ENCODE measurements around the gene MS4A13. TPM values are rescaled to one million over a fixed set of nuclear protein-coding genes. Genes with fewer than 3 reads are reported as not detected.

Gene MS4A13, protein sequence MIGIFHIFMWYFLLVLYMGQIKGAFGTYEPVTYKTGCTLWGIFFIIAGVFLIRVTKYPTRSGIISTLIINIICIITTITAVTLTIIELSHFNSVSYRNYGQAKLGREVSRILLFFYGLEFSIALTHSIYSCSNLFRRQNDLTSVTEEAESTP
- not detected for total RNA-seq
- long read RNA-seq, result 0 reads

DNA sequence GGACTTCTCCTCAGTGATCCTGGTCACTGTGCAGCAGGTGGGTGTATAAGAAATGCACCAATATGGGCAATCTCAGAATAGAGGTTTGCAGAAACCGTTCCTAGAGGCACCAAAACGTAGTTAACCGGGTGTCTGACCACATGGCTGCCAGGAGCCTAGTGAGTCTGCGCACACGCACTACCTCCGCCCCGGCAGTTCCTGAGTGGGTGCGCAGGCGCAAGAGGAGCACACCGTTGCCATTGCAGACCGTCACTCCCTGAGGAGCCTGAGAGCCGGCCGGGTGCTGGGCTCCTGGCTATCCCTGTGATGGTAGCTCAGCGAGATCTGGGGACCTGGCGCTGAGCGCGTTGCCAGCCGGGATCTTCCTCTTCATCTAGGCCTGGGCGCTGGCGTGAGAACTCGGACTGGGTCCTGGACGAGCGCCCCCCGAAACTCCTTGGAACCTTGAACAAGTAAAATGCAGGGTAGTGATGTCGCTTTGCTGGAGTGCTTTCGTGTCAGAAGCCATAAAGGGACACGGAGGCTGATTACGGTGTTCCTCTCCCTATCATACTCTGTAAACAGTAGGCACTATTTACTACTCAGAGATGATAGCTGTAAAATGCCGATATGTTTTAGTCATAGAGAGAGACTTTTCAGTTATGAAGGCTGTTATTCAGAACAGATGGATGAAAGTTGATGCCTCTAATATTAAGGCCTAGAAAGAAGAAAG lies at the start of gene MS4A13:
Gene MS4A13, plus strand, starts transcription at position 249 of the 712 bp plus-strand sequence. CDS start 2,692 bp downstream, outside the sequence.
- no peaks in the 10 kb centered on the region for H3K27me3 ChIP-seq (ENCODE audit: low read depth)
- no peaks in the 10 kb centered on the region for H3K36me3 ChIP-seq
- H3K4me1 ChIP-seq, result no peaks in the 10 kb centered on the region
- TF ChIP-seq CTCF (IDR thresholded peaks at IDR 0.05; ENCODE audit: borderline replicate concordance), result no peak
- peaks cover 2% of the 10 kb centered on the region for H3K9me3 ChIP-seq (replicated peaks)
- intact Hi-C loops (cut with micrococcal nuclease), result no loop called here
- H3K27ac ChIP-seq (replicated peaks), result no peak within 1 kb of the TSS
- no peak for DNase-seq
- H3K4me3 ChIP-seq, result no peak within 1 kb of the TSS

DNA sequence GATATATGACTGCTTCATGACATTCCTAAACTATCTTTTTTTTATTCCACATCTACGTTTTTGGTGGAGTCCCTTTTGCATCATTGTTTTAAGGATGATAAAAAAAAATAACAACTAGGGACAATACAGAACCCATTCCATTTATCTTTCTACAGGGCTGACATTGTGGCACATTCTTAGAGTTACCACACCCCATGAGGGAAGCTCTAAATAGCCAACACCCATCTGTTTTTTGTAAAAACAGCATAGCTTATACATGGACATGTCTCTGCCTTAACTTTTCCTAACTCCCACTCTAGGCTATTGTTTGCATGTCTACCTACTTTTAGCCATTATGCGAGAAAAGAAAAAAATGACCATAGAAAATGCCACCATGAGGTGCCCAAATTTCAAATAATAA lies 46.4 kb upstream of the MS4A13 start:
- Histone ChIP-seq H3K27me3 (ENCODE audit: low read depth) (no peaks in the 10 kb centered on the region), H3K9me3 (replicated peaks) (no peaks in the 10 kb centered on the region), H3K36me3 (no peaks in the 10 kb centered on the region), H3K27ac (replicated peaks) (no peak overlapping the region), H3K4me1 (no peaks in the 10 kb centered on the region), H3K4me3 (no peak overlapping the region)
- intact Hi-C loops (cut with micrococcal nuclease), result no loop called here
- no peak for DNase-seq
- TF ChIP-seq CTCF (IDR thresholded peaks at IDR 0.05; ENCODE audit: borderline replicate concordance), result no peak

DNA sequence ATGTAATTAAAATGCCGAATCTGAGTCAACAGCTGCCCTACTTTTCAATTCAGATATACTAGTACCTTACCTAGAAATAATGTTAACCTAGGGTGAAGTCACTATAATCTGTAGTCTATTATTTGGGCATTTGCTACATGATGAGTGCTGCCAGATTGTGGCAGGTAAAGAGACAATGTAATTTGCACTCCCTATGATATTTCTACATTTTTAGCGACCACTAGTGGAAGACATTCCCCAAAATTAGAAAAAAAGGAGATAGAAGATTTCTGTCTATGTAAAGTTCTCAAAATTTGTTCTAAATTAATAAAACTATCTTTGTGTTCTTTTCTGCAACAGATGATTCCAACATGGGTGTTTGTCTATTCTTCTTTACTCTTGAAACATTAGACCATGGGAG lies 45.5 kb upstream of the MS4A13 start:
- no peaks in the 10 kb centered on the region for H3K27me3 ChIP-seq (ENCODE audit: low read depth)
- intact Hi-C loops (cut with micrococcal nuclease), result no loop called here
- no peaks in the 10 kb centered on the region for H3K4me1 ChIP-seq
- no peak for DNase-seq
- peaks cover 4% of the 10 kb centered on the region for H3K9me3 ChIP-seq (replicated peaks)
- no peak for TF ChIP-seq CTCF (IDR thresholded peaks at IDR 0.05; ENCODE audit: borderline replicate concordance)
- H3K36me3 ChIP-seq, result no peaks in the 10 kb centered on the region
- H3K27ac ChIP-seq (replicated peaks), result no peak overlapping the region
- no peak overlapping the region for H3K4me3 ChIP-seq

- Histone ChIP-seq H3K9me3 (replicated peaks) (peaks cover 6% of the 10 kb centered on the region), H3K36me3 (no peaks in the 10 kb centered on the region), H3K27me3 (ENCODE audit: low read depth) (no peaks in the 10 kb centered on the region), H3K4me3 (no peak overlapping the region), H3K27ac (replicated peaks) (no peak overlapping the region), H3K4me1 (no peaks in the 10 kb centered on the region)
- no peak for TF ChIP-seq CTCF (IDR thresholded peaks at IDR 0.05; ENCODE audit: borderline replicate concordance)
- intact Hi-C loops (cut with micrococcal nuclease), result no loop called here
- DNase-seq, result no peak
These were observed 38.2 kb upstream of the MS4A13 start for GRCh38 chr11:60477035-60477445.

GRCh38 chr11:60482361-60482760 lies 32.8 kb upstream of the MS4A13 start:
- no peaks in the 10 kb centered on the region for H3K4me1 ChIP-seq
- no peaks in the 10 kb centered on the region for H3K36me3 ChIP-seq
- no peak overlapping the region for H3K27ac ChIP-seq (replicated peaks)
- no peak for TF ChIP-seq CTCF (IDR thresholded peaks at IDR 0.05; ENCODE audit: borderline replicate concordance)
- no peak overlapping the region for H3K4me3 ChIP-seq
- H3K27me3 ChIP-seq (ENCODE audit: low read depth), result no peaks in the 10 kb centered on the region
- DNase-seq, result no peak
- intact Hi-C loops (cut with micrococcal nuclease), result no loop called here
- H3K9me3 ChIP-seq (replicated peaks), result no peaks in the 10 kb centered on the region
